Measurements from ENCODE around the gene CDK19. TPM values are rescaled to one million over a fixed set of nuclear protein-coding genes. Genes with fewer than 3 reads are reported as not detected.

CDK19 gene
- total and polyA plus RNA-seq, 2 of the 4 experiments (the other 2 are of a cell fraction): 6.0 to 6.8 TPM

GRCh38 chr6:110799189-110799588 lies 16.1 kb downstream of the CDK19 start:
- H3K9me1 ChIP-seq (ENCODE audit: insufficient read depth, low read length): peaks cover 3% of the 10 kb centered on the region; the same call in 1 of the 2 replicates
- no peak overlapping the region for H4K91ac ChIP-seq (ENCODE audit: insufficient read depth, low read depth, low read length)
- no peak overlapping the region for H2AK9ac ChIP-seq (replicated peaks; ENCODE audit: low read depth, low read length, poor library complexity)
- H3K4ac ChIP-seq (ENCODE audit: low read depth, low read length): no peak overlapping the region
- no peak overlapping the region for H2BK20ac ChIP-seq (ENCODE audit: low read depth, low read length)
- no peak for ATAC-seq (ENCODE audit: low read depth)
- no peak overlapping the region for H3K4me2 ChIP-seq (ENCODE audit: low read depth, low read length)
- BruUV-seq (replicated peaks): no TSS peak
- H3K36me3 ChIP-seq (ENCODE audit: control insufficient read depth, insufficient read depth, low read length): no peaks in the 10 kb centered on the region
- H3K27ac ChIP-seq (ENCODE audit: insufficient read depth, low read length): no peak overlapping the region
- intact Hi-C loops (cut with micrococcal nuclease) (no loop called here), dilution Hi-C loops (cut with HindIII; ENCODE audit: low sequenced_read_pairs, unreplicated experiment) (no loop called here), in situ Hi-C loops (cut with MboI; ENCODE audit: low sequenced_read_pairs) (no loop called here)
- H3K18ac ChIP-seq (ENCODE audit: low read depth, low read length): no peak overlapping the region
- TF ChIP-seq RFX5 (IDR thresholded peaks at IDR 0.05; ENCODE audit: low read depth, low read length) (no peak), CEBPB (IDR thresholded peaks at IDR 0.05; ENCODE audit: low read depth, low read length) (no peak), MAZ (IDR thresholded peaks at IDR 0.05; ENCODE audit: borderline replicate concordance, low read depth, low read length) (no peak), RCOR1 (IDR thresholded peaks at IDR 0.05; ENCODE audit: insufficient replicate concordance, low read length) (no peak), CHD1 (IDR thresholded peaks at IDR 0.05; ENCODE audit: low read depth, low read length) (no peak), FOS (IDR thresholded peaks at IDR 0.05; ENCODE audit: low read depth, low read length) (no peak), RAD21 (IDR thresholded peaks at IDR 0.05; ENCODE audit: low read length) (no peak), MXI1 (IDR thresholded peaks at IDR 0.05; ENCODE audit: borderline replicate concordance, low read depth, low read length) (no peak), SMC3 (IDR thresholded peaks at IDR 0.05; ENCODE audit: low read depth, low read length) (no peak), BHLHE40 (IDR thresholded peaks at IDR 0.05; ENCODE audit: low read depth, low read length) (no peak), ELK1 (IDR thresholded peaks at IDR 0.05; ENCODE audit: borderline replicate concordance, low read depth, low read length) (no peak), POLR2A (IDR thresholded peaks at IDR 0.05; ENCODE audit: low read depth, low read length) (no peak), MAFK (IDR thresholded peaks at IDR 0.05; ENCODE audit: low read depth, low read length) (no peak)
- no peaks in the 10 kb centered on the region for H3K4me1 ChIP-seq (ENCODE audit: control insufficient read depth, insufficient read depth, low read length)
- no peak overlapping the region for H2AK5ac ChIP-seq (ENCODE audit: low read depth, low read length)
- DNase-seq: no peak
- no peak overlapping the region for H3K4me3 ChIP-seq (ENCODE audit: insufficient read depth, low read depth, low read length)
- ChIA-PET CTCF (no interaction called here), POLR2A (ENCODE audit: unreplicated experiment) (no interaction called here)
- H4K20me1 ChIP-seq (ENCODE audit: insufficient read depth, low read length): 0 out of 2 replicates have a peak, but pooled peaks cover 5% of the 10 kb centered on the region
- no peak overlapping the region for H3K56ac ChIP-seq (ENCODE audit: extremely low read depth, insufficient read depth, low read length)
- no peak overlapping the region for H2BK120ac ChIP-seq (ENCODE audit: low read depth, low read length)
- H4K8ac ChIP-seq (ENCODE audit: low read depth in 2 of 2, low read length in 2 of 2): no peak overlapping the region
- H2BK15ac ChIP-seq (ENCODE audit: low read depth, low read length): no peak overlapping the region
- no peak overlapping the region for H2AFZ ChIP-seq (replicated peaks; ENCODE audit: low read length, poor library complexity)
- H3K79me1 ChIP-seq (ENCODE audit: low read depth in 1 of 2, low read length in 2 of 2): peaks cover 25 to 26% of the 10 kb centered on the region in 2 experiments
- H3K9ac ChIP-seq (ENCODE audit: low read depth, low read length): no peak overlapping the region
- H3K14ac ChIP-seq (replicated peaks; ENCODE audit: low read depth, low read length): no peak overlapping the region
- no CpG with 5 or more reads among the region's 2 CpGs for WGBS, 2 experiments (ENCODE audit: extremely low coverage in 2 of 2, insufficient read length in 1 of 2)
- H3K27me3 ChIP-seq (ENCODE audit: control insufficient read depth, insufficient read depth, low read length): no peaks in the 10 kb centered on the region
- H4K5ac ChIP-seq (ENCODE audit: low read depth, low read length): no peak overlapping the region
- no peak overlapping the region for H3K23ac ChIP-seq (ENCODE audit: low read depth, low read length)
- H2BK5ac ChIP-seq (ENCODE audit: low read depth, low read length, poor library complexity, severe bottlenecking): no peak overlapping the region
- H3K9me3 ChIP-seq (ENCODE audit: control insufficient read depth, insufficient read depth, low read length): no peaks in the 10 kb centered on the region; the same call in 1 of the 2 replicates

Data from IMR-90 (cell line).